ENCODE measurements around the gene C1orf159. TPM values are rescaled to one million over a fixed set of nuclear protein-coding genes. Genes with fewer than 3 reads are reported as not detected.
A peak's percentile ranks its signal among the peaks of the same experiment; 100 is the strongest.

C1orf159 gene
- total and polyA plus RNA-seq, 9 of the 15 experiments (the other 6 are each of a cell fraction or from before 2014, with no cell fraction given) = 0.28 to 54.9 (median 10.6) TPM

- Histone ChIP-seq H3K36me3 (ENCODE audit: control insufficient read depth, insufficient read depth, low read length) (no peaks in the 10 kb centered on the region), H3K9ac (ENCODE audit: insufficient read depth in 1 of 2, low read depth in 2 of 2, low read length in 2 of 2) (peak overlapping the region in 1 of 2 experiments; percentile 89; a peak in 2 of 4 replicates), H3K4me1 (replicated peaks in 1 of 2; ENCODE audit: control insufficient read depth in 2 of 2, insufficient read depth in 2 of 2, low read length in 2 of 2) (peaks cover 25 to 52% of the 10 kb centered on the region in 2 experiments), H3K9me3 (replicated peaks; ENCODE audit: control insufficient read depth, insufficient read depth, low read depth, low read length) (no peaks in the 10 kb centered on the region), H4K20me1 (replicated peaks; ENCODE audit: control insufficient read depth, insufficient read depth, low read length) (no peaks in the 10 kb centered on the region), H3K79me2 (ENCODE audit: control insufficient read depth, insufficient read depth, low read length) (no peaks in the 10 kb centered on the region), H2AFZ (ENCODE audit: low read depth, low read length) (peak overlapping the region; percentile 9; the same call in 1 of the 2 replicates), H3K4me3 (no peak overlapping the region), H3K27ac (ENCODE audit: extremely low read depth, low read depth, low read length) (no peak overlapping the region), H3K27me3 (ENCODE audit: control insufficient read depth in 2 of 2, insufficient read depth in 2 of 2, low read length in 2 of 2) (peaks cover 0 to 4% of the 10 kb centered on the region in 2 experiments; a peak in 2 of 5 replicates), H3K4me2 (ENCODE audit: insufficient read depth, low read length) (peak overlapping the region; percentile 12; the same call in 1 of the 2 replicates), H3K9me1 (ENCODE audit: control insufficient read depth, insufficient read depth, low read length) (no peaks in the 10 kb centered on the region)
- ChIA-PET CTCF (ENCODE audit: low intra/inter-chr PET ratio) (no interaction called here), POLR2A (interaction anchor here (1.3 kb wide), 1 partner anchor 8 kb away, joined by 7 read pairs; no protein-coding TSS in a partner anchor)
- no TSS peak for BruUV-seq (replicated peaks)
- WGBS (ENCODE audit: insufficient coverage, low coverage, missing lambda C conversion rate) = 18% methylated on average over 22 of the region's 26 CpGs
- intact Hi-C loops (cut with micrococcal nuclease) = no loop called here
- ATAC-seq (peak; percentile 2; the same call in 2 of the 3 replicates), FAIRE-seq (peak; percentile 81), DNase-seq (ENCODE audit: extremely low read depth in 1 of 4, low spot score in 3 of 4) (peak in 3 of 4 experiments; percentile 40 to 62 (median 53))
- in situ Hi-C loops (cut with MboI) = no loop called here
- TF ChIP-seq BRD9 (IDR thresholded peaks at IDR 0.05; ENCODE audit: low read depth, partially characterized antibody) (no peak), MNT (conservative IDR thresholded peaks at IDR 0.05) (peak in 1 of 2 experiments; percentile 63; a peak in 1 of 4 replicates), USF1 (CRISPR knock-in tag; IDR thresholded peaks at IDR 0.05) (peak; percentile 63), L3MBTL2 (IDR thresholded peaks at IDR 0.05) (peak; percentile 93), CC2D1A (IDR thresholded peaks at IDR 0.05) (no peak), CUX1 (CRISPR knock-in tag; IDR thresholded peaks at IDR 0.05) (no peak), CTCFL (IDR thresholded peaks at IDR 0.05; ENCODE audit: borderline replicate concordance, insufficient read depth, low read depth, low read length, poor library complexity, severe bottlenecking) (no peak), KDM1A (IDR thresholded peaks at IDR 0.05) (peak; percentile 20 to 51; a peak in 2 of 4 replicates), SMAD3 (CRISPR knock-in tag; conservative IDR thresholded peaks at IDR 0.05) (no peak)
These were observed 40.5 kb upstream of the C1orf159 start for GRCh38 chr1:1156140-1157032.
